Lower leg skin (tissue), 4 donors: Measurements from ENCODE around the gene AIG1. TPM values are rescaled to one million over a fixed set of nuclear protein-coding genes. Genes with fewer than 3 reads are reported as not detected.

Source experiments
- DNase-seq, 2 donors: peaks; one replicate each; pipeline ENCODE4 v3.0.0-alpha.2; 2019; ENCODE audit warnings: low spot score in 2 of 2
- H3K4me3 ChIP-seq: fragments of 200-600 bp; sonication (generic); 2 replicates; pipeline ENCODE4 v1.5.1; 2017; ENCODE audit warnings: mild to moderate bottlenecking, low read depth; ENCODE audit not compliant: poor library complexity, severe bottlenecking
- POLR2A ChIP-seq, 2 donors: fragments of 450-650 bp; IDR thresholded peaks; one replicate each; pipeline ENCODE4 v1.6.1; 2016 to 2017; ENCODE audit warnings: antibody characterized with exemption in 2 of 2, mild to moderate bottlenecking in 1 of 2, moderate library complexity in 1 of 2
- WGBS, 2 donors: methylation state at CpG; one replicate each; pipeline ENCODE4 v1.1.5; 2018; 5-methylcytosine and 5-hydroxymethylcytosine counted together
- intact Hi-C: fragments of 100-400 bp; cut with DNase I; formaldehyde crosslinking; loops from one replicate; pipeline ENCODE4 v1.15.0; 2023; ENCODE audit warnings: low total_unique reads
- total RNA-seq, 4 donors: library from RNA; depleted of rRNA; stranded (reverse); fragments of >200 nt; gene quantifications; one replicate each; pipeline ENCODE4 v1.1.0, GENCODE V29; 2016
- TF ChIP-seq, protein P1 (sequence below), 3 donors: fragments of 450-650 bp; IDR thresholded peaks; one replicate each; pipeline ENCODE4 v1.5.1; 2016; ENCODE audit warnings: antibody characterized with exemption in 3 of 3, mild to moderate bottlenecking in 3 of 3, moderate library complexity in 2 of 3

The AIG1 gene
- total RNA-seq, 4 donors from 2014 or later: 12.2 to 21.4 (median 16.0) TPM

DNA sequence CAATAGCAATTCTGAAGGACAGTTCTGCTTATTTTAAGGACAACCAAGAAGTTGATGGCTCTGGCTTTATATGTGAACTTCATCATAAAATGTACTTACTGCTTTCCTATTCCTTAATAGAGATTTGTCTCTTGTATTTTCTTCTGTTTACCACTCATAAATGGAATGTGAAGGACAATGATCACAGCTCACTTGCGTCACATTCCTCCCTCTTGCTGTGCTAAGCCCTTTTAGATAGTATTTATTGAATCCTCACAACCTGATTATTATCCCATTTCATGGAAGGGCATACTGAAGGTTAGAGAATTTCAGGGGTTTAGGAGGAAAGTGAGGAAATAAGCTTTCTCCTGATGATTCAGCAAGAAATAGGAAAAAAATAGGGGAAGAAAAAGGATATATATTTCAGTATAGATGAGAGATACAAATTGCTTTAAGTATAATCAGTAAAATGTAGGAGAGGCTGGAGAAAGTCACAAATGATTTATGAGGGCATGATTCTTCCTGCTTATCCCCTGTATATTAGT lies 132.9 kb downstream of the AIG1 start:
- intact Hi-C loops: no loop called here

DNA sequence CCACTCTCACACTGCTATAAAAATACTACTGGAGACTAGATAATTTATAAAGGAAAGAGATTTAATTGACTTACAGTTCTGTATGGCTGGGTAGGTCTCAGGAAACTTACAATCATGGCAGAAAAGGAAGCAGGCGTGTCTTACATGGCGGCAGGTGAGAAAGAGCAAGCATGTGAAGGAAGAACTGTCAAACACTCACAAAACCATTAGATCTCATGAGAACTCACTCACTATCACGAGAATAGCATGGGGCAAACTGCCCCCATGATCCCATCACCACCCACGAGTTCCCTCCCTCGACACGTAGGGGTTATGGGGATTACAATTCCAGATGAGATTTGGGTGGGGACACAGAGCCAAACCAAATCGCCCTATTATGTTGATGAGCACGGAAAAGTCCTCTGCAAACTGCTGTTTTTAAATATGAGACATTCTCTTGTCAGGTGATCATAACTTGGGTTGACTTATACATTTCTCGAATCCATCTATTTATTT lies 133.5 kb downstream of the AIG1 start:
- intact Hi-C loops: no loop called here
- TF ChIP-seq POLR2A (IDR thresholded peaks at IDR 0.05): no peak
- TF ChIP-seq, protein P1, sequence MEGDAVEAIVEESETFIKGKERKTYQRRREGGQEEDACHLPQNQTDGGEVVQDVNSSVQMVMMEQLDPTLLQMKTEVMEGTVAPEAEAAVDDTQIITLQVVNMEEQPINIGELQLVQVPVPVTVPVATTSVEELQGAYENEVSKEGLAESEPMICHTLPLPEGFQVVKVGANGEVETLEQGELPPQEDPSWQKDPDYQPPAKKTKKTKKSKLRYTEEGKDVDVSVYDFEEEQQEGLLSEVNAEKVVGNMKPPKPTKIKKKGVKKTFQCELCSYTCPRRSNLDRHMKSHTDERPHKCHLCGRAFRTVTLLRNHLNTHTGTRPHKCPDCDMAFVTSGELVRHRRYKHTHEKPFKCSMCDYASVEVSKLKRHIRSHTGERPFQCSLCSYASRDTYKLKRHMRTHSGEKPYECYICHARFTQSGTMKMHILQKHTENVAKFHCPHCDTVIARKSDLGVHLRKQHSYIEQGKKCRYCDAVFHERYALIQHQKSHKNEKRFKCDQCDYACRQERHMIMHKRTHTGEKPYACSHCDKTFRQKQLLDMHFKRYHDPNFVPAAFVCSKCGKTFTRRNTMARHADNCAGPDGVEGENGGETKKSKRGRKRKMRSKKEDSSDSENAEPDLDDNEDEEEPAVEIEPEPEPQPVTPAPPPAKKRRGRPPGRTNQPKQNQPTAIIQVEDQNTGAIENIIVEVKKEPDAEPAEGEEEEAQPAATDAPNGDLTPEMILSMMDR (IDR thresholded peaks at IDR 0.05): no peak
- no peak for DNase-seq
- H3K4me3 ChIP-seq: no peak overlapping the region
- WGBS, 2 donors: 95 to 97% methylated on average over 9 of the region's 9 CpGs

More for the DNA sequence above, 132.9 kb downstream of the AIG1 start:
- TF ChIP-seq, protein P1 (IDR thresholded peaks at IDR 0.05): no peak
- no peak for TF ChIP-seq POLR2A (IDR thresholded peaks at IDR 0.05)
- no peak overlapping the region for H3K4me3 ChIP-seq
- WGBS, 2 donors: 98 to 100% methylated on average over 1 of the region's 1 CpG
- no peak for DNase-seq

DNA sequence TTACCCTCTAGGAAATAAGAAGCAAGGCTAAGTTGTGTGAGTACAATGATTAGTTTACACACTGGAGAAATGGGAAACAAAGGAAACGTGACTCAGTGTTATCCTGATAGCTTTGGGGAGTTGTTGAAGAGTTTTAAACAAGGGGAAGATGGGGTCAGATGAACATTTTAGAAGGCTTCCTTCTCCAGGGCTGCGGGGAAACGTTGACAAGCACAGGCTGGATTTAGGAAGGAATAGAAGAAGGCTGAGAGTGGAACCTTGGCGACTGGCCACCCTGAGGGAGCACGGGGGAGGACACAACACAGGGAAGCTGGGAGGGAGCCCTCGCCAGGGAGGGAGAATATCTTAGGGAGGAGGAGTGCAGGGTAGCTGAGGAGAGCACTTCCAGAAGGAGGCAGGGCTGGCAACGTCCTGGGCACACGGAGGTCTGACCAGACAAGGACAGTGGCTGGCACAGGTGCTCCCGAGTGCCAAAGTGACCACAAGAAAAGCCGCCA lies 134.7 kb downstream of the AIG1 start:
- no peak overlapping the region for H3K4me3 ChIP-seq
- TF ChIP-seq, protein P1 (IDR thresholded peaks at IDR 0.05): no peak
- TF ChIP-seq POLR2A (IDR thresholded peaks at IDR 0.05): no peak
- WGBS, 2 donors: 73 to 74% methylated on average over 10 of the region's 10 CpGs
- no peak for DNase-seq
- intact Hi-C loops: no loop called here

DNA sequence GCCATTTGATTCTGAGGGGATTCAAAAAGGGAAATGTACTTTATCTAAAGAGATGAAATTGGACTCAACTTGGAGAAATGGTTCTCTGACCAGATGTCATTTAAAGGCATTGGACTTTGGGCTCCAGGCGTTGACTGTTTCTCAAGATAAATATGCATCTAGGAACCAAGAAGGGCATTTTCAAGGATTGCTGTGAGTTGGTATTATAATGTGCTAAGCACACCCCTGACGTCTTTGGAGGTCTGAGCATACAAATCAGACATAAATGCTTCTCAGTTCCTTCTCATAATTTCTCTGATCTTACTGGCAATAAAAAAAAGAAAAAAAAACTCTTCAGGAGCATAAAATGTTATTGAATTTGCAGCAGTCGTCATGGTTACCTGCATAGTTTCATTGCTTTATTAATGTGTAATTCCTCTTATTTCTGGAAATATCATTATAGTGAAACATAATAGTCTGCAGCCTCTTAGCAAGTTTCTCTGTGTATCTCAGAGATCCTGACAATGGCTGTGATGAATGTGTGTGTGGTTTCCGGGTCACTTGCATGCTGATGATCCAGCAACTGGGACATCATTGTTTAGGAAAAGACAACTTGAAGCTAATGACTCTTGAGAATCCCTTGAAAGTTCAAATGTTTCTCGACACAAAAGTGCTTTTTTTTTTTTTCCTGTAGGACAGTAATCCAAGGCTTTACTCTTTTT lies 136.0 kb downstream of the AIG1 start:
- intact Hi-C loops: no loop called here
- no peak for TF ChIP-seq POLR2A (IDR thresholded peaks at IDR 0.05)
- TF ChIP-seq, protein P1 (IDR thresholded peaks at IDR 0.05): no peak
- 69 to 71% methylated on average over 5 of the region's 5 CpGs for WGBS, 2 donors
- DNase-seq: no peak
- no peak overlapping the region for H3K4me3 ChIP-seq

DNA sequence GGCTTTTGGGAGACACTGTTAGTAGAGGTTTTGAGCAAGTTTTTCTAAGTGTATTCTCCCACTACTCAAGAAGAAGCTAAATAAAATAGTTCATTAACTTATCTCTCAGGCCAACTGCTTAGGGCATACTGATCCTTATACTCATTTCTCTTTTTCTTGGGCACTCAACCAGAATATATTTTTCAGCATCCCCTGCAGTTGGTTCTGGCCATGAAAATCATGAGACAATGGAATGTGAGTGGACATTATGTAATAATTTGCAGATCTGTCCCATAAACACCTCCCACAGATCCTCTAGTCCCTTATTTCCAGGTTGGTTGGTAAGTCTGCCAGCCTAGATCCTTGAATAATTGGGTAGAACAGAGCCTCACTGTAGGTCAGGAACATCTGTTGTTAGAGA lies 136.7 kb downstream of the AIG1 start:
- intact Hi-C loops: no loop called here
- TF ChIP-seq POLR2A (IDR thresholded peaks at IDR 0.05): no peak
- TF ChIP-seq, protein P1 (IDR thresholded peaks at IDR 0.05): no peak
- no peak overlapping the region for H3K4me3 ChIP-seq
- DNase-seq: no peak
